AG08395 (cell line): Measurements from ENCODE around the gene VSX2.

Experiments
- DNase-seq: peaks from one replicate; pipeline ENCODE4 v3.0.0; 2012; ENCODE audit warnings: mixed read lengths, low spot score

VSX2 gene

GRCh38 chr14:74238974-74239847, at the start of gene VSX2:
TSS of gene VSX2 (plus strand) at chr14:74239449. CDS start at chr14:74239562, 113 bp downstream.
- DNase-seq: no peak

- no peak for DNase-seq
Measured at GRCh38 chr14:74190927-74191575, 48.2 kb upstream of the VSX2 start.

GRCh38 chr14:74194506-74195274, 44.6 kb upstream of the VSX2 start:
- DNase-seq: no peak

- no peak for DNase-seq
Measured at GRCh38 chr14:74195623-74196022, 43.6 kb upstream of the VSX2 start.

GRCh38 chr14:74198441-74199234, 40.6 kb upstream of the VSX2 start:
- DNase-seq: no peak

- DNase-seq: no peak
Measured at GRCh38 chr14:74202113-74202512, 37.1 kb upstream of the VSX2 start.

GRCh38 chr14:74203639-74204038, 35.6 kb upstream of the VSX2 start:
- DNase-seq: no peak

GRCh38 chr14:74204491-74204890, 34.8 kb upstream of the VSX2 start:
- DNase-seq: no peak

GRCh38 chr14:74205882-74206281, 33.4 kb upstream of the VSX2 start:
- DNase-seq: no peak

GRCh38 chr14:74207943-74208342, 31.3 kb upstream of the VSX2 start:
- no peak for DNase-seq

- DNase-seq: no peak
Measured at GRCh38 chr14:74208642-74209041, 30.6 kb upstream of the VSX2 start.

GRCh38 chr14:74211945-74212580, 27.2 kb upstream of the VSX2 start:
- peak; percentile 21 for DNase-seq

GRCh38 chr14:74213907-74214803, 25.1 kb upstream of the VSX2 start:
- DNase-seq: no peak

GRCh38 chr14:74216671-74217070, 22.6 kb upstream of the VSX2 start:
- no peak for DNase-seq

- peak; percentile 85 for DNase-seq
Measured at GRCh38 chr14:74217672-74218448, 21.4 kb upstream of the VSX2 start.

- DNase-seq: no peak
Measured at GRCh38 chr14:74218462-74218861, 20.8 kb upstream of the VSX2 start.

GRCh38 chr14:74219277-74220205, 19.7 kb upstream of the VSX2 start:
- DNase-seq: no peak

GRCh38 chr14:74220991-74221390, 18.3 kb upstream of the VSX2 start:
- DNase-seq: no peak
